Retinal pigment epithelial cell (primary cell): ENCODE data around the gene CDK17.
"Not testable (repeated sequence)": the region's sequence is repeated elsewhere in the genome, so short reads cannot be mapped to it uniquely, and the experiment has no call there.

Source experiments
- DNase-seq: peaks from one replicate; pipeline ENCODE4 v3.0.0-alpha.2; 2010; ENCODE audit warnings: low read depth
- H3K4me3 ChIP-seq: 2 replicates; pipeline ENCODE4 v1.5.1; 2011; ENCODE audit warnings: mild to moderate bottlenecking, low read length, control low read depth, moderate library complexity
- TF ChIP-seq, protein P1 (sequence below): conservative IDR thresholded peaks from 2 replicates; pipeline ENCODE4 v1.5.1; 2011; ENCODE audit warnings: low read depth, low read length, control low read depth, inconsistent platforms

CDK17 gene

DNA sequence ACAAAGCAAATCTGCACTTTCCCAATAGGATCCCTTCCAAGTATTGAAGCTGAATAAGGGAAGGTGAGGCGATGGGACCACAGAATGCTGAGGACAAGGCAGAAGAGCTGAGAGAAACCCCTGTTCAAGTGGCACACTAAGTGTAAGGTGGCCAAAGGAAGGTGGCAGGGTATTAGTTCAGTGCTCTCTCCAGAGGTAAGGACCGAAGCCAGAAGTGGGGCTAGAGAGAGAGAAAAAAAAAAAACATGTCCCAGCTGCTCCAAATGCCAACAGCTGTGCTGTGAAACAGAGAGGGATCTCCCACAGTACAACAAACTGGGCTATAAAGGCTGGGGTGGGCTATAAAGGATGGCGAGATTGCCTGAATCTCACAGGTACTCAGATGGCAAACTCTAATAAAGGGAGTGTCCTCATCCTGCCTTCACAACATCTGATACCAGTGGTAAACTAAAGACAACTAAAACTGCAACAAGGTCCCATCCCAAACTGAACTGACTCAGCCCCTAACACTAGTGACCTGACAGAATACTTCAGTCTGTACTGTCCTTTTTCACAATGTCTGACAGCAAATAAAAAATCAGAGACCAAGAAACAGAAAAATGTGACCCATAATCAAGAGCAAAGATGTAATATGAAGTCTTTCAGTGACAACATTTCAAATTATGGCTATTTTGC is 47.9 kb downstream of the CDK17 start:
- H3K4me3 ChIP-seq, result no peak overlapping the region
- DNase-seq, result no peak
- TF ChIP-seq, protein P1, sequence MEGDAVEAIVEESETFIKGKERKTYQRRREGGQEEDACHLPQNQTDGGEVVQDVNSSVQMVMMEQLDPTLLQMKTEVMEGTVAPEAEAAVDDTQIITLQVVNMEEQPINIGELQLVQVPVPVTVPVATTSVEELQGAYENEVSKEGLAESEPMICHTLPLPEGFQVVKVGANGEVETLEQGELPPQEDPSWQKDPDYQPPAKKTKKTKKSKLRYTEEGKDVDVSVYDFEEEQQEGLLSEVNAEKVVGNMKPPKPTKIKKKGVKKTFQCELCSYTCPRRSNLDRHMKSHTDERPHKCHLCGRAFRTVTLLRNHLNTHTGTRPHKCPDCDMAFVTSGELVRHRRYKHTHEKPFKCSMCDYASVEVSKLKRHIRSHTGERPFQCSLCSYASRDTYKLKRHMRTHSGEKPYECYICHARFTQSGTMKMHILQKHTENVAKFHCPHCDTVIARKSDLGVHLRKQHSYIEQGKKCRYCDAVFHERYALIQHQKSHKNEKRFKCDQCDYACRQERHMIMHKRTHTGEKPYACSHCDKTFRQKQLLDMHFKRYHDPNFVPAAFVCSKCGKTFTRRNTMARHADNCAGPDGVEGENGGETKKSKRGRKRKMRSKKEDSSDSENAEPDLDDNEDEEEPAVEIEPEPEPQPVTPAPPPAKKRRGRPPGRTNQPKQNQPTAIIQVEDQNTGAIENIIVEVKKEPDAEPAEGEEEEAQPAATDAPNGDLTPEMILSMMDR, result no peak

DNA sequence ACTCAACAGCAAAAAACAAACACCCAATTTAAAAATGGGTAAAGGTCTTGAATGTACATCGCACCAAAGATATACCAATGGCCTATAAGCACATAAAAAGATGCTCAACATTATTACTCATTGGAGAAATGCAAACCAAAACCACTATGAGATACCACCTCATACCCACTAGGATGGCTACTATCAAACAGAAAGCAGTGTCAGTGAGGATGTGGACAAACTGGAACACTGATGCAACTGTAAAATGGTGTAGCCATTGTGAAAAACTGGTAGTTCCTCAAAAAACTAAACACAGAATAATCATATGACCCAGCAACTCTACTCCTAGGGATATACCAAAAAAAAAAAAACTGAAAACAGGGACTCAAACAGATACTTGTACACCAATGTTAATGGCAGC is 49.3 kb downstream of the CDK17 start:
- DNase-seq, result no peak

DNA sequence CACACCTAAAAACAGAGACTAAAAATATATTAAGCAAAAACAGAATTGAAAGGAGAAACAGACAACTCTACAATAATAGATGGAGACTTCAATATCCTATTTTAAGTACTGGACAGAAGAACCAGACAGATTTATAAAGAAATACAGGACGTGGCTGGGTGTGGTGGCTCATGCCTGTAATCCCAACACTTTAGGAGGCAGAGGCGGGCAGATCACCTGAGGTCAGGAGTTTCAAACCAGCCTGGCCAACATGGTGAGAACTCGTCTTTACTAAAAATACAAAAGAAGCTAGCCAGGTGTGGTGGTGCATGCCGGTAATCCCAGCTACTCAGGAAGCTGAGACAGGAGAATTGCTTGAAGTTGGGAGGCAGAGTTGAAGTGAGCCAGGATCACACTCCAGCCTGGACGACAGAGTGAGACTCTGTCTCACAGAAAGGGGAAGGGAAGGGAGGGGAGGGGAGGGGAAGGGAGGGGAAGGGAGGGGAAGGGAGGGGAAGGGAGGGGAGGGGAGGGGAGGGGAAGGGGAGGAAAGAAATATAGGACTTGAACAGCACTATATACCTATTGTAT is 53.0 kb downstream of the CDK17 start:
- TF ChIP-seq, protein P1, result no peak
- no peak for DNase-seq
- no peak overlapping the region for H3K4me3 ChIP-seq

More for the DNA sequence above, 49.3 kb downstream of the CDK17 start:
- TF ChIP-seq, protein P1, result no peak
- no peak overlapping the region for H3K4me3 ChIP-seq

DNA sequence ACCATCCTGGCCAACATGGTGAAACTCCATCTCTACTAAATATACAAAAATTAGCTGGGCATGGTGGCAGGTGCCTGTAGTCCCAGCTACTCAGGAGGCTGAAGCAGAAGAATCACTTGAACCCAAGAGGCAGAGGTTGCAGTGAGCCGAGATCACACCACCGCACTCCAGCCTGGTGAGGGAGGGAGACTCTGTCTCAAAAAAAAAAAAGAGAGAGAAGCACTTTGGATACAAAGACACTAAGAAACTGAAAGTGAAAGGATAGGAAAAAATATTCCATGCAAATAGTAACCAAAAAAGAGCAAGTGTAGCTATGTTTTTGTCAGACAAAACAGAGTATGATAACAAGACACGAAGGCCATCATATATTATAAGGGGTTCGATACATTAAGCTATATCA is 53.5 kb downstream of the CDK17 start:
- DNase-seq, H3K4me3 ChIP-seq: not testable (repeated sequence)

DNA sequence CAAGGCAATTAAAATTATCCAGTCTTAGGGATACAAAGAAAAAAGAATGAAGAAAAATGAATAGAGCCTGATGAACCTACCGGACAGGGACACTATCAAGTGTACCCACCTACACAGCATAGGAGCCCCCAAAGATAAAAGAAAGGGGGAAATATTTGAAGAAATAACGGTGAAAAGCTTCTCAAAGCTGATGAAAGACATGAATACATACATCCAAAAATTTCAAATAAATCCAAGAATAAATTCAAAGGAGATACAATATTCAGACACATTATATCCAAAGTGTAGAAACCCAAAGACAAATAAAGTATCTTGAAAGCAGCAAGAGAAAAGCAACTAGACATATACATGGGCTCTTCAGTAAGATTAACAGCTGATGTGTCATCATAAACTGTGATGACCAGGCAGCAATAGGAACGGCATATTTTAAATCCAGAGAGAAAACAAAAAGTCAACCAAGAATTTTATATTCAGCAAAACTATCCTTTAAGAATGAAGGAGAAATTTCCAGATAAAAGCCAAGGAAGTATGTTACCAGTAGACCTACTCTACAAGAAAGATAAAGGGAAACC is 56.0 kb downstream of the CDK17 start:
- no peak overlapping the region for H3K4me3 ChIP-seq
- no peak for DNase-seq
- TF ChIP-seq, protein P1, result no peak

DNA sequence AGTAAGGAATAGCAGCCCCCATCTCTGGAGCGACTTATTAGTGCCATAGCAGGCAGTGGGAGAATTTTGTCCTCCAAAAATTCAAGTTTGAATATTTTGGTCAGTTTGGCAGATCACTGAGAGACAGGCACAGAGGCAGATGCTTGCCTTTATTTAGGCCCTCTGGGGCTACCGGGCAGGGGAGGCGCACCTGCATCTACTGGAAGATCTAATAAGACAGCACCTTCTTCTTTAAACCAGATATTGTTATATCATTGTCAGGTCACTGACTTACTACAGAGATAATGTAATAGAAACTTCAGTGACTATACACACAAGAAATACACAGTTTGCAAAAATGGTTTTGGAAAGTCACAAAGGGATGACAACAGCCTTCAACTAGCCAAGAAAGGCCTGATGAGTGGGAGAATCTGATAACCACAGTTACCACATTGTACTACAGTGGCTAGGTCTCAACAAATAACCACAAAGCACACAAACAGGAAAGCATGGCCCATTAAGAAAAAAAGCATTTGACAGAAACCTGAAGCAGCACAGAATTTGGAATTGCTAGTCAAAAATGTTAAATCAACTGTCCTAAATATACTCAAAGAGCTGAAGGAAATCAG is 56.8 kb downstream of the CDK17 start:
- no peak overlapping the region for H3K4me3 ChIP-seq
- no peak for DNase-seq

DNA sequence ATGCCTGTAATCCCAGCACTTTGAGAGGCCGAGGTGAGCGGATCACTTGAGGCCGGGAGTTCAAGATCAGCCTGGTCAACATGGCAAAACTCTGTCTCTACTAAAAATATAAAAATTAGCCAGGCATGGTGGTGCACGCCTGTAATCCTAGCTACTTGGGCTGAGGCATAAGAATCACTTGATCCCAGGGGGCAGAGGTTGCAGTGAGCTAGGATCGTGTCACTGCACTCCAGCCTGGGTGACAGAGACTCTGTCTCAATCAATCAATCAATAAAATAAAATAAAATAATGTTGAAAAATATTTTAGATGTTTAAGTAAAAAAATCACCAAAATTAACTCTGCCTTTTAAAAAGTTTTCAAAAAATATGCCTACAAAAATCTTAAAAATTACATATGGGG is 60.6 kb downstream of the CDK17 start:
- DNase-seq, H3K4me3 ChIP-seq: not testable (repeated sequence)

More for the DNA sequence above, 56.8 kb downstream of the CDK17 start:
- TF ChIP-seq, protein P1, result no peak
